GM23338 (cell line): Measurements from ENCODE around the gene PHF1. TPM values are rescaled to one million over a fixed set of nuclear protein-coding genes. Genes with fewer than 3 reads are reported as not detected.

ENCODE experiments used
- ATAC-seq: fragments of 200-7000 bp; cut with Tn5 transposase; 3 replicates; pipeline ENCODE4 v1.9.1; 2020
- DNase-seq: peaks from one replicate; pipeline ENCODE4 v3.0.0-alpha.2; 2015; ENCODE audit warnings: low spot score
- H2AFZ ChIP-seq: fragments of 200-600 bp; sonication (generic); 2 replicates; pipeline ENCODE4 v1.8.0; 2016; ENCODE audit warnings: antibody characterized with exemption, mild to moderate bottlenecking, moderate library complexity
- H3F3A ChIP-seq: fragments of 200-600 bp; sonication (generic); replicated peaks from 2 replicates; pipeline ENCODE4 v1.8.0; 2017; ENCODE audit warnings: antibody characterized with exemption, mixed run types, low read depth
- H3K27ac ChIP-seq: fragments of 200-600 bp; sonication (generic); 2 replicates; pipeline ENCODE4 v1.6.1; 2016; ENCODE audit warnings: low read depth
- H3K27me3 ChIP-seq: fragments of 200-600 bp; sonication (generic); 2 replicates; pipeline ENCODE4 v1.8.0; 2016; ENCODE audit warnings: mild to moderate bottlenecking, mixed run types, moderate library complexity; ENCODE audit not compliant: insufficient read depth
- H3K36me3 ChIP-seq: fragments of 200-600 bp; sonication (generic); 2 replicates; pipeline ENCODE4 v1.8.0; 2016; ENCODE audit warnings: mild to moderate bottlenecking; ENCODE audit not compliant: insufficient read depth
- H3K4me1 ChIP-seq: fragments of 200-600 bp; sonication (generic); 2 replicates; pipeline ENCODE4 v1.8.0; 2016; ENCODE audit warnings: mild to moderate bottlenecking, moderate library complexity; ENCODE audit not compliant: insufficient read depth
- H3K4me2 ChIP-seq: fragments of 200-600 bp; sonication (generic); 2 replicates; pipeline ENCODE4 v1.7.1; 2017; ENCODE audit warnings: mixed run types
- H3K4me3 ChIP-seq: fragments of 200-600 bp; sonication (generic); 2 replicates; pipeline ENCODE4 v1.6.1; 2016; ENCODE audit warnings: mixed run types
- H3K79me2 ChIP-seq: fragments of 200-600 bp; sonication (generic); replicated peaks from 2 replicates; pipeline ENCODE4 v1.8.0; 2017; ENCODE audit warnings: mild to moderate bottlenecking; ENCODE audit not compliant: insufficient read depth
- H3K9me2 ChIP-seq: fragments of 200-600 bp; sonication (generic); 2 replicates; pipeline ENCODE4 v1.8.0; 2017; ENCODE audit not compliant: insufficient read depth
- H4K20me1 ChIP-seq: fragments of 200-600 bp; sonication (generic); replicated peaks from 2 replicates; pipeline ENCODE4 v1.8.0; 2017; ENCODE audit warnings: mild to moderate bottlenecking; ENCODE audit not compliant: insufficient read depth
- H3K27ac Mint-ChIP-seq: 2 replicates; pipeline ENCODE4 v1.8.0; 2020; ENCODE audit warnings: inconsistent platforms, mild to moderate bottlenecking, moderate library complexity, mixed read lengths
- H3K27me3 Mint-ChIP-seq: 3 replicates; pipeline ENCODE4 v1.8.0; 2022; ENCODE audit warnings: low read depth, mild to moderate bottlenecking, moderate library complexity, mixed read lengths, inconsistent platforms; ENCODE audit not compliant: insufficient read depth, poor library complexity
- H3K36me3 Mint-ChIP-seq: 3 replicates; pipeline ENCODE4 v1.8.0; 2021; ENCODE audit warnings: low read depth, mild to moderate bottlenecking, inconsistent platforms, moderate library complexity, mixed read lengths
- H3K4me1 Mint-ChIP-seq: 3 replicates; pipeline ENCODE4 v1.8.0; 2020; ENCODE audit warnings: mild to moderate bottlenecking, inconsistent platforms, mixed read lengths
- H3K4me3 Mint-ChIP-seq: 3 replicates; pipeline ENCODE4 v1.8.0; 2021; ENCODE audit warnings: moderate library complexity, mild to moderate bottlenecking, inconsistent platforms, mixed read lengths
- H3K9me3 Mint-ChIP-seq: 3 replicates; pipeline ENCODE4 v1.8.0; 2020; ENCODE audit warnings: moderate library complexity, mild to moderate bottlenecking, inconsistent platforms, mixed read lengths
- CREB1 ChIP-seq: fragments of 250-450 bp; sonication (Bioruptor Pico); IDR thresholded peaks from 2 replicates; pipeline ENCODE4 v1.5.0; 2020; ENCODE audit warnings: low read depth, mild to moderate bottlenecking, moderate library complexity
- EZH2 ChIP-seq: fragments of 200-600 bp; sonication (generic); IDR thresholded peaks from one replicate; pipeline ENCODE4 v1.8.0; 2017; ENCODE audit warnings: antibody characterized with exemption, mild to moderate bottlenecking, low read depth; ENCODE audit not compliant: unreplicated experiment
- EZH2phosphoT487 ChIP-seq: fragments of 200-600 bp; sonication (generic); IDR thresholded peaks from one replicate; pipeline ENCODE4 v1.8.1; 2018; ENCODE audit warnings: antibody characterized with exemption; ENCODE audit not compliant: unreplicated experiment
- JUNB ChIP-seq: IDR thresholded peaks from one replicate; pipeline ENCODE4 v1.6.1; 2016; ENCODE audit warnings: antibody characterized with exemption; ENCODE audit not compliant: unreplicated experiment
- NANOG ChIP-seq: IDR thresholded peaks from 2 replicates; pipeline ENCODE4 v1.6.1; 2016; ENCODE audit warnings: antibody characterized with exemption, borderline replicate concordance
- POLR2AphosphoS5 ChIP-seq: IDR thresholded peaks from 2 replicates; pipeline ENCODE4 v1.6.1; 2016; ENCODE audit warnings: antibody characterized with exemption, low read depth
- STAT1 ChIP-seq: IDR thresholded peaks from one replicate; pipeline ENCODE4 v1.6.1; 2016; ENCODE audit warnings: antibody characterized with exemption; ENCODE audit not compliant: unreplicated experiment
- ZNF114 ChIP-seq: fragments of 250-450 bp; sonication (Bioruptor Pico); IDR thresholded peaks from 2 replicates; pipeline ENCODE4 v1.5.0; 2020; ENCODE audit warnings: mild to moderate bottlenecking, moderate library complexity
- ZNF331 ChIP-seq: fragments of 250-450 bp; sonication (Bioruptor Pico); IDR thresholded peaks from 2 replicates; pipeline ENCODE4 v1.5.0; 2020; ENCODE audit warnings: low read depth, mild to moderate bottlenecking, moderate library complexity
- ZNF462 ChIP-seq: fragments of 250-450 bp; sonication (Bioruptor Pico); IDR thresholded peaks from 2 replicates; pipeline ENCODE4 v1.5.0; 2020; ENCODE audit warnings: mild to moderate bottlenecking, moderate library complexity
- polyA plus RNA-seq: library from polyadenylated mRNA; unstranded; fragments of >200 nt; fragmentation: Nextera tagmentation; extraction: Ambion mirVana; gene quantifications from 2 replicates; pipeline ENCODE4 v1.2.1, GENCODE V29; 2016
- total RNA-seq: library from RNA; depleted of rRNA; stranded (reverse); fragments of >200 nt; shearing (Covaris generic); gene quantifications from 2 replicates; pipeline ENCODE4 v1.2.3, GENCODE V29; 2014
- TF ChIP-seq, protein P1 (sequence below): IDR thresholded peaks from one replicate; pipeline ENCODE4 v1.6.1; 2018; ENCODE audit warnings: antibody characterized with exemption; ENCODE audit not compliant: unreplicated experiment
- TF ChIP-seq, protein P2 (sequence below), 2 experiments: fragments of 200-600 bp in 1 of 2; sonication (generic) in 1 of 2; conservative IDR thresholded peaks; 2 replicates each; pipeline versions ENCODE4 v1.5.1 to v1.6.1; 2016 to 2017; ENCODE audit warnings: antibody characterized with exemption in 2 of 2, low read depth in 2 of 2, mild to moderate bottlenecking in 2 of 2, moderate library complexity in 1 of 2
- TF ChIP-seq, protein P3 (sequence below): IDR thresholded peaks from 2 replicates; pipeline ENCODE4 v1.6.1; 2016; ENCODE audit warnings: antibody characterized with exemption

The PHF1 gene
- total and polyA plus RNA-seq, 2 experiments from 2014 or later: 29.4 to 46.7 TPM

GRCh38 chr6:33445119-33445603, 34.3 kb downstream of the PHF1 start:
- H3K27ac Mint-ChIP-seq: no peak overlapping the region
- H3K4me1 Mint-ChIP-seq: peaks cover 11% of the 10 kb centered on the region
- no peaks in the 10 kb centered on the region; the same call in 1 of the 2 replicates for H3K4me1 ChIP-seq
- TF ChIP-seq, protein P1, sequence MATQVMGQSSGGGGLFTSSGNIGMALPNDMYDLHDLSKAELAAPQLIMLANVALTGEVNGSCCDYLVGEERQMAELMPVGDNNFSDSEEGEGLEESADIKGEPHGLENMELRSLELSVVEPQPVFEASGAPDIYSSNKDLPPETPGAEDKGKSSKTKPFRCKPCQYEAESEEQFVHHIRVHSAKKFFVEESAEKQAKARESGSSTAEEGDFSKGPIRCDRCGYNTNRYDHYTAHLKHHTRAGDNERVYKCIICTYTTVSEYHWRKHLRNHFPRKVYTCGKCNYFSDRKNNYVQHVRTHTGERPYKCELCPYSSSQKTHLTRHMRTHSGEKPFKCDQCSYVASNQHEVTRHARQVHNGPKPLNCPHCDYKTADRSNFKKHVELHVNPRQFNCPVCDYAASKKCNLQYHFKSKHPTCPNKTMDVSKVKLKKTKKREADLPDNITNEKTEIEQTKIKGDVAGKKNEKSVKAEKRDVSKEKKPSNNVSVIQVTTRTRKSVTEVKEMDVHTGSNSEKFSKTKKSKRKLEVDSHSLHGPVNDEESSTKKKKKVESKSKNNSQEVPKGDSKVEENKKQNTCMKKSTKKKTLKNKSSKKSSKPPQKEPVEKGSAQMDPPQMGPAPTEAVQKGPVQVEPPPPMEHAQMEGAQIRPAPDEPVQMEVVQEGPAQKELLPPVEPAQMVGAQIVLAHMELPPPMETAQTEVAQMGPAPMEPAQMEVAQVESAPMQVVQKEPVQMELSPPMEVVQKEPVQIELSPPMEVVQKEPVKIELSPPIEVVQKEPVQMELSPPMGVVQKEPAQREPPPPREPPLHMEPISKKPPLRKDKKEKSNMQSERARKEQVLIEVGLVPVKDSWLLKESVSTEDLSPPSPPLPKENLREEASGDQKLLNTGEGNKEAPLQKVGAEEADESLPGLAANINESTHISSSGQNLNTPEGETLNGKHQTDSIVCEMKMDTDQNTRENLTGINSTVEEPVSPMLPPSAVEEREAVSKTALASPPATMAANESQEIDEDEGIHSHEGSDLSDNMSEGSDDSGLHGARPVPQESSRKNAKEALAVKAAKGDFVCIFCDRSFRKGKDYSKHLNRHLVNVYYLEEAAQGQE: no peak
- no peak for TF ChIP-seq EZH2
- no peak for TF ChIP-seq CREB1 (CRISPR knock-in tag)
- TF ChIP-seq, protein P2, sequence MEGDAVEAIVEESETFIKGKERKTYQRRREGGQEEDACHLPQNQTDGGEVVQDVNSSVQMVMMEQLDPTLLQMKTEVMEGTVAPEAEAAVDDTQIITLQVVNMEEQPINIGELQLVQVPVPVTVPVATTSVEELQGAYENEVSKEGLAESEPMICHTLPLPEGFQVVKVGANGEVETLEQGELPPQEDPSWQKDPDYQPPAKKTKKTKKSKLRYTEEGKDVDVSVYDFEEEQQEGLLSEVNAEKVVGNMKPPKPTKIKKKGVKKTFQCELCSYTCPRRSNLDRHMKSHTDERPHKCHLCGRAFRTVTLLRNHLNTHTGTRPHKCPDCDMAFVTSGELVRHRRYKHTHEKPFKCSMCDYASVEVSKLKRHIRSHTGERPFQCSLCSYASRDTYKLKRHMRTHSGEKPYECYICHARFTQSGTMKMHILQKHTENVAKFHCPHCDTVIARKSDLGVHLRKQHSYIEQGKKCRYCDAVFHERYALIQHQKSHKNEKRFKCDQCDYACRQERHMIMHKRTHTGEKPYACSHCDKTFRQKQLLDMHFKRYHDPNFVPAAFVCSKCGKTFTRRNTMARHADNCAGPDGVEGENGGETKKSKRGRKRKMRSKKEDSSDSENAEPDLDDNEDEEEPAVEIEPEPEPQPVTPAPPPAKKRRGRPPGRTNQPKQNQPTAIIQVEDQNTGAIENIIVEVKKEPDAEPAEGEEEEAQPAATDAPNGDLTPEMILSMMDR (conservative IDR thresholded peaks at IDR 0.05; ENCODE audit: low read depth in 2 of 2): no peak
- no peak for TF ChIP-seq STAT1
- no peak for TF ChIP-seq ZNF331
- no peak for TF ChIP-seq JUNB
- no peak for TF ChIP-seq ZNF462
- TF ChIP-seq EZH2phosphoT487: no peak
- TF ChIP-seq, protein P3, sequence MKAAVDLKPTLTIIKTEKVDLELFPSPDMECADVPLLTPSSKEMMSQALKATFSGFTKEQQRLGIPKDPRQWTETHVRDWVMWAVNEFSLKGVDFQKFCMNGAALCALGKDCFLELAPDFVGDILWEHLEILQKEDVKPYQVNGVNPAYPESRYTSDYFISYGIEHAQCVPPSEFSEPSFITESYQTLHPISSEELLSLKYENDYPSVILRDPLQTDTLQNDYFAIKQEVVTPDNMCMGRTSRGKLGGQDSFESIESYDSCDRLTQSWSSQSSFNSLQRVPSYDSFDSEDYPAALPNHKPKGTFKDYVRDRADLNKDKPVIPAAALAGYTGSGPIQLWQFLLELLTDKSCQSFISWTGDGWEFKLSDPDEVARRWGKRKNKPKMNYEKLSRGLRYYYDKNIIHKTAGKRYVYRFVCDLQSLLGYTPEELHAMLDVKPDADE: no peak
- TF ChIP-seq POLR2AphosphoS5: no peak
- TF ChIP-seq ZNF114: no peak
- no peak for TF ChIP-seq NANOG
- no peak overlapping the region for H3K4me2 ChIP-seq
- H2AFZ ChIP-seq: no peak overlapping the region
- H3K36me3 Mint-ChIP-seq: peaks cover 96% of the 10 kb centered on the region
- H3K4me3 ChIP-seq: no peak overlapping the region
- H3K9me3 Mint-ChIP-seq: no peaks in the 10 kb centered on the region
- 0 out of 2 replicates have a peak, but pooled peaks cover 5% of the 10 kb centered on the region for H3F3A ChIP-seq
- H3K9me2 ChIP-seq: no peaks in the 10 kb centered on the region
- no peak for DNase-seq
- H3K27me3 ChIP-seq: no peaks in the 10 kb centered on the region
- no peak overlapping the region for H3K27ac ChIP-seq
- H4K20me1 ChIP-seq: peaks cover 2% of the 10 kb centered on the region
- H3K36me3 ChIP-seq: peaks cover 46% of the 10 kb centered on the region
- no peaks in the 10 kb centered on the region for H3K79me2 ChIP-seq
- no peak overlapping the region for H3K4me3 Mint-ChIP-seq
- peaks cover 24% of the 10 kb centered on the region for H3K27me3 Mint-ChIP-seq
- ATAC-seq: no peak
